GM23338 (cell line): ENCODE results near the gene ASS1. TPM values are rescaled to one million over a fixed set of nuclear protein-coding genes. Genes with fewer than 3 reads are reported as not detected.

Experiments
- CREB1 ChIP-seq: fragments of 250-450 bp; sonication (Bioruptor Pico); IDR thresholded peaks from 2 replicates; pipeline ENCODE4 v1.5.0; 2020; ENCODE audit warnings: low read depth, mild to moderate bottlenecking, moderate library complexity
- EZH2 ChIP-seq: fragments of 200-600 bp; sonication (generic); IDR thresholded peaks from one replicate; pipeline ENCODE4 v1.8.0; 2017; ENCODE audit warnings: antibody characterized with exemption, mild to moderate bottlenecking, low read depth; ENCODE audit not compliant: unreplicated experiment
- EZH2phosphoT487 ChIP-seq: fragments of 200-600 bp; sonication (generic); IDR thresholded peaks from one replicate; pipeline ENCODE4 v1.8.1; 2018; ENCODE audit warnings: antibody characterized with exemption; ENCODE audit not compliant: unreplicated experiment
- JUNB ChIP-seq: IDR thresholded peaks from one replicate; pipeline ENCODE4 v1.6.1; 2016; ENCODE audit warnings: antibody characterized with exemption; ENCODE audit not compliant: unreplicated experiment
- NANOG ChIP-seq: IDR thresholded peaks from 2 replicates; pipeline ENCODE4 v1.6.1; 2016; ENCODE audit warnings: antibody characterized with exemption, borderline replicate concordance
- REST ChIP-seq: IDR thresholded peaks from one replicate; pipeline ENCODE4 v1.6.1; 2018; ENCODE audit warnings: antibody characterized with exemption; ENCODE audit not compliant: unreplicated experiment
- STAT1 ChIP-seq: IDR thresholded peaks from one replicate; pipeline ENCODE4 v1.6.1; 2016; ENCODE audit warnings: antibody characterized with exemption; ENCODE audit not compliant: unreplicated experiment
- ZNF331 ChIP-seq: fragments of 250-450 bp; sonication (Bioruptor Pico); IDR thresholded peaks from 2 replicates; pipeline ENCODE4 v1.5.0; 2020; ENCODE audit warnings: low read depth, mild to moderate bottlenecking, moderate library complexity
- ZNF462 ChIP-seq: fragments of 250-450 bp; sonication (Bioruptor Pico); IDR thresholded peaks from 2 replicates; pipeline ENCODE4 v1.5.0; 2020; ENCODE audit warnings: mild to moderate bottlenecking, moderate library complexity
- polyA plus RNA-seq: library from polyadenylated mRNA; unstranded; fragments of >200 nt; fragmentation: Nextera tagmentation; extraction: Ambion mirVana; gene quantifications from 2 replicates; pipeline ENCODE4 v1.2.1, GENCODE V29; 2016
- total RNA-seq: library from RNA; depleted of rRNA; stranded (reverse); fragments of >200 nt; shearing (Covaris generic); gene quantifications from 2 replicates; pipeline ENCODE4 v1.2.3, GENCODE V29; 2014

The ASS1 gene
- total and polyA plus RNA-seq, 2 experiments from 2014 or later: 65.8 to 103 TPM

- no peak for TF ChIP-seq ZNF462 (CRISPR knock-in tag)
- TF ChIP-seq REST: no peak
- no peak for TF ChIP-seq NANOG
- no peak for TF ChIP-seq JUNB
- TF ChIP-seq CREB1 (CRISPR knock-in tag): no peak
- no peak for TF ChIP-seq EZH2phosphoT487
- no peak for TF ChIP-seq STAT1
- TF ChIP-seq EZH2: no peak
- TF ChIP-seq ZNF331: no peak
Observed at GRCh38 chr9:130476151-130476730, 31.5 kb downstream of the ASS1 start (continued).
